Measurements from ENCODE around the gene NEK10.
A peak's percentile ranks its signal among the peaks of the same experiment; 100 is the strongest.

NEK10 gene

GRCh38 chr3:27145719-27146118, 223.5 kb downstream of the NEK10 start:
- no peak for TF ChIP-seq CTCF (IDR thresholded peaks at IDR 0.05)
- H3K4me1 ChIP-seq (ENCODE audit: control insufficient read depth in 1 of 2, insufficient read depth in 1 of 2, low read depth in 1 of 2, low read length in 1 of 2) = no peaks in the 10 kb centered on the region
- no peaks in the 10 kb centered on the region for H3K9me3 ChIP-seq
- no peaks in the 10 kb centered on the region for H3K27me3 ChIP-seq
- H3K27ac ChIP-seq = no peak overlapping the region
- H3K36me3 ChIP-seq = no peaks in the 10 kb centered on the region
- H3K4me3 ChIP-seq (ENCODE audit: low read depth in 1 of 2, low read length in 1 of 2) = no peak overlapping the region

- no peaks in the 10 kb centered on the region for H3K27me3 ChIP-seq
- no peaks in the 10 kb centered on the region for H3K4me1 ChIP-seq (ENCODE audit: control insufficient read depth in 1 of 2, insufficient read depth in 1 of 2, low read depth in 1 of 2, low read length in 1 of 2)
- H3K36me3 ChIP-seq = no peaks in the 10 kb centered on the region
- H3K27ac ChIP-seq = no peak overlapping the region
- H3K9me3 ChIP-seq = no peaks in the 10 kb centered on the region
- no peak overlapping the region for H3K4me3 ChIP-seq (ENCODE audit: low read depth in 1 of 2, low read length in 1 of 2)
- TF ChIP-seq CTCF (IDR thresholded peaks at IDR 0.05) = no peak
Measured at GRCh38 chr3:27141668-27142067, 227.5 kb downstream of the NEK10 start.

GRCh38 chr3:27138562-27138961, 230.6 kb downstream of the NEK10 start:
- Histone ChIP-seq H3K27me3 (no peaks in the 10 kb centered on the region), H3K9me3 (no peaks in the 10 kb centered on the region), H3K36me3 (no peaks in the 10 kb centered on the region), H3K4me1 (ENCODE audit: control insufficient read depth in 1 of 2, insufficient read depth in 1 of 2, low read depth in 1 of 2, low read length in 1 of 2) (no peaks in the 10 kb centered on the region), H3K4me3 (ENCODE audit: low read depth in 1 of 2, low read length in 1 of 2) (no peak overlapping the region), H3K27ac (no peak overlapping the region)
- no peak for TF ChIP-seq CTCF (IDR thresholded peaks at IDR 0.05)

- Histone ChIP-seq H3K27ac (no peak overlapping the region), H3K4me1 (ENCODE audit: control insufficient read depth in 1 of 2, insufficient read depth in 1 of 2, low read depth in 1 of 2, low read length in 1 of 2) (no peaks in the 10 kb centered on the region), H3K36me3 (no peaks in the 10 kb centered on the region), H3K9me3 (no peaks in the 10 kb centered on the region), H3K4me3 (ENCODE audit: low read depth in 1 of 2, low read length in 1 of 2) (no peak overlapping the region), H3K27me3 (no peaks in the 10 kb centered on the region)
- TF ChIP-seq CTCF (IDR thresholded peaks at IDR 0.05) = no peak
Measured at GRCh38 chr3:27138005-27138404, 231.2 kb downstream of the NEK10 start.

GRCh38 chr3:27134171-27134796, 234.9 kb downstream of the NEK10 start:
- Histone ChIP-seq H3K27me3 (no peaks in the 10 kb centered on the region), H3K4me1 (ENCODE audit: control insufficient read depth in 1 of 2, insufficient read depth in 1 of 2, low read depth in 1 of 2, low read length in 1 of 2) (no peaks in the 10 kb centered on the region), H3K9me3 (no peaks in the 10 kb centered on the region), H3K27ac (no peak overlapping the region), H3K36me3 (no peaks in the 10 kb centered on the region), H3K4me3 (ENCODE audit: low read depth in 1 of 2, low read length in 1 of 2) (no peak overlapping the region)
- TF ChIP-seq CTCF (IDR thresholded peaks at IDR 0.05) = peak; percentile 40

GRCh38 chr3:27133060-27133459, 236.1 kb downstream of the NEK10 start:
- Histone ChIP-seq H3K4me3 (ENCODE audit: low read depth in 1 of 2, low read length in 1 of 2) (no peak overlapping the region), H3K27ac (no peak overlapping the region), H3K27me3 (no peaks in the 10 kb centered on the region), H3K9me3 (no peaks in the 10 kb centered on the region), H3K4me1 (ENCODE audit: control insufficient read depth in 1 of 2, insufficient read depth in 1 of 2, low read depth in 1 of 2, low read length in 1 of 2) (no peaks in the 10 kb centered on the region), H3K36me3 (no peaks in the 10 kb centered on the region)
- TF ChIP-seq CTCF (IDR thresholded peaks at IDR 0.05) = no peak
